GM12873 (cell line): ENCODE results near the gene C2orf66.

Experiments used
- CTCF ChIP-seq: IDR thresholded peaks from 2 replicates; pipeline ENCODE4 v1.5.1; 2012; ENCODE audit warnings: low read depth, mild to moderate bottlenecking, moderate library complexity, low read length, control low read depth; ENCODE audit not compliant: insufficient read depth; ENCODE audit errors: missing control alignments

The C2orf66 gene

DNA sequence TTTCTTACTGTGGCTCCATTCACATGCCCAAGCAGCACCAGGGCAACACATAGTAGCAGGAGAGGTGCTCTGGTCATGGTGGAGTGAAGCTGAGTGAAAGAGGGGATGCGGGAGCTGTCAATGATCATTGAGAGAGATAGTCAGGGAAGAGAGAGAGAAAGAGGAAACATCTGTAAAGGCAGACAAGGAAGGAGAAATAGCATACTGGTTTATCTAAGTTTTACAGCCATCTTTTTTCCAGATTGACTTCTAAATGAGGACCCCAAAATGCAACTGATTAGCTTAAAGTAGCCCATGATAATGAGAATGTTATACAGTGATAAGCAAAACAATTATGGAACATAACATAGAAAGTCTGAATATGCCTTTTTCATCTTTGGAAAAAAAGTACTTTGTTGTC is at the start of gene C2orf66:
C2orf66 (minus strand) TSS at position 96 of the 400 bp plus-strand sequence; CDS start at position 77, 19 bp downstream.
- no peak for TF ChIP-seq CTCF

GRCh38 chr2:196854629-196855028 is 45.5 kb upstream of the C2orf66 start:
- no peak for TF ChIP-seq CTCF

- no peak for TF ChIP-seq CTCF
Observed at GRCh38 chr2:196853301-196854087, 44.3 kb upstream of the C2orf66 start.

DNA sequence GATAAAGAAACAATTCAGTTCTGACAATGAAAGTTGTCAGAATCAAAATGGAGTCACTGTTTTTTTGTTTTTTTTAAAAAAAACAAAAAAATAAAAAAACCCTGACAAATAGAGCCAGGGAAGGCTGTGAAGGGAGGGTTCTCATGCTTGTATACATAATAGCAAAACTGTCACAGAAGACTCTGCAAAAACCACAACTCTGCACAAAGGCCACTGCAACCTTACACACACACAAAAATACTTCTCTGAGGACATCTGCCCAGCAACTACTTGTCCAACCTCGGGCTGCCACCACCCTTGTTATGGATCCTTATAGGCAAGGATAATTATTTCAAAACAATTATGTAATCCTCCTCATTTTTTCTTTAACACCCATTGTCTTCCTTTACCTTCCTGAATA is 41.9 kb upstream of the C2orf66 start:
- no peak for TF ChIP-seq CTCF

DNA sequence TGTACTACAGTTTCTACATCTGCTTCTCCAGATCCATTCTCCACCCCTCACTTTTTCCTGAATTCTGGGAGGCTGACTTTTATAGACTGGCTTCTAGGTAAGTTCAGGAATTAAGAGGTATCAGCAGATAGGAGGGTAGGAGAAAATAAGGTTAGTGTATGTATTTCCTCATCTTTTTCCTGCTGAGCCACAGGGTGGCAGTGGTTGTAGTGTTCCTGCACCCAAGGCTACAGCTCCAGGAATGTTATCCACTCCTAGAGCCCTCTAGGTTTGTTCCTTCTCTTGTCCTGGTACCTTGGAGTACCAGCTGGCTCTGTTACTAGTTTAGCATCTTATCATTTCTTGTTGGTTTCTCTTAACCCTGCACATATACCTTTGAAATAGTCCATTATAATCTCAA is 40.7 kb upstream of the C2orf66 start:
- peak; percentile 33 for TF ChIP-seq CTCF

DNA sequence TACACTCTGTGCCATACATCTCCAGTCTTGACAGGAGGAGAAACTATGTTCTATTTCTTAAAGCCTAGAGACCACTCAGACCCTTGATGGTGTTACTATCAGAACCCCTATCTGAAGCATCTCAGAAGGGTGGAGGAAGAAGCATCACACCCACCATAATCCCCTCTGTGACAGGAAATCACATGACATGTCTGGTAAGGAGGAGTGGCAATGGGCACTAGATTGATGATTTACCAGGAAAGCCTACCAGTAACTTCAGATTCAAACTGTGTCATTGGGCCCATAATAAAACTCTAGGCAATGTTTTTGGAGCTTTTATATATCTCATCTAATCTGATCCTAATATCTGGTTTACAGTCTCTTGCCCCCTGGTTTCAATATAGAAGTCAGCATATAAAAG is 37.1 kb upstream of the C2orf66 start:
- no peak for TF ChIP-seq CTCF

DNA sequence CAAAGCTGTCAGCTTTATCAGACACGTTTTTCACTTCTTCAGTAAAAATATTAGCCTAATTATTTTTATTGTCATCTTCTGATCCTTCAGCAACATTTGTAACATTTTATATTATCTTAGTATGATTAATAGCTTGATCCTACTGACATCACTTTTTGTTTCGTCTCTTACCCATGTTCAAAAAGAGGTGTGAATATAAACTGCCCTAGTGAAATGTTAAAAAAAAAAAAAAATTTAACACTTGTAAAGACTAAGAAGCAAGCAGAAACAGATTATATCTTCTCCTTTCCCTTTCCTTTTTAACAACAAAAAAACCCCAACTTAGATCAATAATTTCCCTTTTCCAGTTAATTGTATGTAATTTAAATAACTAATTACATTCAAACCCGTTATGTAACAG is 36.2 kb upstream of the C2orf66 start:
- no peak for TF ChIP-seq CTCF
